Thymus (tissue), 11 donors: ENCODE results near the gene DNAH10. TPM values are rescaled to one million over a fixed set of nuclear protein-coding genes. Genes with fewer than 3 reads are reported as not detected.

Experiments used
- DNase-seq, 9 donors: peaks; one replicate each; pipeline ENCODE4 v3.0.0-alpha.2; 2013; ENCODE audit warnings: low spot score in 9 of 9, low read depth in 6 of 9, missing footprints in 1 of 9
- H3K27ac ChIP-seq, 2 donors: one replicate each; pipeline ENCODE4 v1.5.1; 2013; ENCODE audit warnings: control low read depth in 1 of 2, low read depth in 1 of 2, low read length in 1 of 2, mild to moderate bottlenecking in 1 of 2, moderate library complexity in 1 of 2
- H3K27me3 ChIP-seq, 2 donors: one replicate each; pipeline ENCODE4 v1.5.1; 2013; ENCODE audit warnings: low read length in 1 of 2; ENCODE audit not compliant: control insufficient read depth in 2 of 2, insufficient read depth in 1 of 2
- H3K36me3 ChIP-seq, 2 donors: one replicate each; pipeline ENCODE4 v1.5.1; 2013; ENCODE audit warnings: low read length in 1 of 2, mild to moderate bottlenecking in 1 of 2, moderate library complexity in 1 of 2; ENCODE audit not compliant: control insufficient read depth in 2 of 2, insufficient read depth in 2 of 2
- H3K4me1 ChIP-seq, 2 donors: one replicate each; pipeline ENCODE4 v1.5.1; 2013; ENCODE audit warnings: low read length in 2 of 2; ENCODE audit not compliant: control insufficient read depth in 2 of 2, insufficient read depth in 2 of 2
- H3K4me3 ChIP-seq, 2 donors: one replicate each; pipeline ENCODE4 v1.5.1; 2013; ENCODE audit warnings: low read length in 2 of 2, control low read depth in 1 of 2, mild to moderate bottlenecking in 1 of 2
- H3K9me3 ChIP-seq, 2 donors: one replicate each; pipeline ENCODE4 v1.5.1; 2013; ENCODE audit warnings: low read length in 1 of 2, mild to moderate bottlenecking in 1 of 2; ENCODE audit not compliant: control insufficient read depth in 2 of 2, insufficient read depth in 1 of 2
- WGBS: extraction: QIAGEN DNeasy Blood & Tissue Kit; methylation state at CpG from one replicate; pipeline ENCODE4 v1.1.7; 2013; 5-methylcytosine and 5-hydroxymethylcytosine counted together
- polyA plus RNA-seq: library from polyadenylated mRNA; stranded (reverse); fragments of 200-250 nt; gene quantifications from one replicate; pipeline ENCODE4 v1.2.3, GENCODE V29; 2013
- total RNA-seq: library from RNA; stranded (reverse); fragments of 120-200 nt; gene quantifications from one replicate; pipeline ENCODE4 v1.2.4, GENCODE V29; 2013
- donor health status: healthy.

DNAH10 gene
- total and polyA plus RNA-seq, 2 donors, result 0.47 to 0.82 TPM

- peaks cover 2 to 11% of the 10 kb centered on the region in 2 donors for H3K9me3 ChIP-seq
- H3K36me3 ChIP-seq, result no peaks in the 10 kb centered on the region
- H3K27ac ChIP-seq, result no peak overlapping the region
- no peaks in the 10 kb centered on the region for H3K27me3 ChIP-seq
- H3K4me1 ChIP-seq, result no peaks in the 10 kb centered on the region
- WGBS, result 98% methylated on average over 5 of the region's 5 CpGs
- no peak for DNase-seq
- no peak overlapping the region for H3K4me3 ChIP-seq
Measured at GRCh38 chr12:123834845-123835244, 72.7 kb downstream of the DNAH10 start.

- Histone ChIP-seq H3K27ac (no peak overlapping the region), H3K36me3 (no peaks in the 10 kb centered on the region), H3K4me3 (no peak overlapping the region), H3K27me3 (no peaks in the 10 kb centered on the region), H3K9me3 (peaks cover 2 to 11% of the 10 kb centered on the region in 2 donors), H3K4me1 (no peaks in the 10 kb centered on the region)
- DNase-seq, result no peak
- 91% methylated on average over 2 of the region's 2 CpGs for WGBS
Measured at GRCh38 chr12:123836292-123836691, 74.2 kb downstream of the DNAH10 start.

- WGBS, result 95% methylated on average over 6 of the region's 6 CpGs
- Histone ChIP-seq H3K4me1 (no peaks in the 10 kb centered on the region), H3K4me3 (no peak overlapping the region), H3K27me3 (no peaks in the 10 kb centered on the region), H3K36me3 (no peaks in the 10 kb centered on the region), H3K27ac (no peak overlapping the region), H3K9me3 (peaks cover 2 to 3% of the 10 kb centered on the region in 2 donors)
- DNase-seq, result no peak
Measured at GRCh38 chr12:123839826-123840225, 77.7 kb downstream of the DNAH10 start.

GRCh38 chr12:123840765-123841425, 78.8 kb downstream of the DNAH10 start:
- Histone ChIP-seq H3K9me3 (no peaks in the 10 kb centered on the region), H3K4me1 (no peaks in the 10 kb centered on the region), H3K4me3 (no peak overlapping the region), H3K27me3 (no peaks in the 10 kb centered on the region), H3K36me3 (no peaks in the 10 kb centered on the region), H3K27ac (no peak overlapping the region)
- 97% methylated on average over 16 of the region's 16 CpGs for WGBS
- DNase-seq, result no peak

GRCh38 chr12:123843912-123844748, 82.0 kb downstream of the DNAH10 start:
- H3K36me3 ChIP-seq, result no peaks in the 10 kb centered on the region
- WGBS, result 88% methylated on average over 14 of the region's 14 CpGs

GRCh38 chr12:123845881-123846280, 83.8 kb downstream of the DNAH10 start:
- Histone ChIP-seq H3K36me3 (no peaks in the 10 kb centered on the region), H3K27ac (no peak overlapping the region), H3K27me3 (no peaks in the 10 kb centered on the region), H3K9me3 (no peaks in the 10 kb centered on the region), H3K4me3 (no peak overlapping the region), H3K4me1 (no peaks in the 10 kb centered on the region)
- WGBS, result 97% methylated on average over 19 of the region's 19 CpGs
- DNase-seq, result no peak

More at GRCh38 chr12:123843912-123844748, 82.0 kb downstream of the DNAH10 start:
- H3K4me3 ChIP-seq, result no peak overlapping the region
- no peaks in the 10 kb centered on the region for H3K27me3 ChIP-seq
- H3K4me1 ChIP-seq, result no peaks in the 10 kb centered on the region
- no peak for DNase-seq
- H3K27ac ChIP-seq, result no peak overlapping the region
- H3K9me3 ChIP-seq, result no peaks in the 10 kb centered on the region

GRCh38 chr12:123846340-123846739, 84.2 kb downstream of the DNAH10 start:
- no peaks in the 10 kb centered on the region for H3K4me1 ChIP-seq
- no peaks in the 10 kb centered on the region for H3K27me3 ChIP-seq
- no peak overlapping the region for H3K27ac ChIP-seq
- WGBS, result 79% methylated on average over 5 of the region's 5 CpGs
- no peak for DNase-seq
- H3K36me3 ChIP-seq, result no peaks in the 10 kb centered on the region
- no peaks in the 10 kb centered on the region for H3K9me3 ChIP-seq
- H3K4me3 ChIP-seq, result no peak overlapping the region

- DNase-seq, result no peak
- no peak overlapping the region for H3K4me3 ChIP-seq
- H3K4me1 ChIP-seq, result no peaks in the 10 kb centered on the region
- H3K36me3 ChIP-seq, result no peaks in the 10 kb centered on the region
- WGBS, result 95% methylated on average over 2 of the region's 2 CpGs
- no peak overlapping the region for H3K27ac ChIP-seq
- H3K27me3 ChIP-seq, result no peaks in the 10 kb centered on the region
- no peaks in the 10 kb centered on the region for H3K9me3 ChIP-seq
Measured at GRCh38 chr12:123847019-123847418, 84.9 kb downstream of the DNAH10 start.

- no peak for DNase-seq
- no peaks in the 10 kb centered on the region for H3K4me1 ChIP-seq
- no peaks in the 10 kb centered on the region for H3K9me3 ChIP-seq
- H3K36me3 ChIP-seq, result no peaks in the 10 kb centered on the region
- H3K27me3 ChIP-seq, result no peaks in the 10 kb centered on the region
- no peak overlapping the region for H3K4me3 ChIP-seq
- 99% methylated on average over 8 of the region's 8 CpGs for WGBS
- H3K27ac ChIP-seq, result no peak overlapping the region
Measured at GRCh38 chr12:123847876-123848275, 85.8 kb downstream of the DNAH10 start.
